IMR-90 (cell line): Measurements from ENCODE around the gene GKN2. TPM values are rescaled to one million over a fixed set of nuclear protein-coding genes. Genes with fewer than 3 reads are reported as not detected.
A peak's percentile ranks its signal among the peaks of the same experiment; 100 is the strongest.

Experiments used
- ATAC-seq: fragments of 200-7000 bp; cut with Tn5 transposase; 2 replicates; pipeline ENCODE4 v1.9.1; 2020; ENCODE audit warnings: low read depth, mild to moderate bottlenecking, moderate library complexity
- BruUV-seq: library from RNA; stranded (reverse); fragments of 400-500 nt; replicated peaks from 2 replicates; lab custom pipeline; 2021; lab: Mats Ljungman, UMichigan
- CTCF ChIA-PET: fragments of 300-600 bp; formaldehyde crosslinking; extraction: SDS; loops from one replicate; lab custom pipeline; 2021; ENCODE audit warnings: antibody characterized with exemption; lab: Yijun Ruan, JAX
- POLR2A ChIA-PET: fragments of 300-600 bp; sonication (Branson Sonifier 250); formaldehyde crosslinking; loops from one replicate; lab custom pipeline; 2022; ENCODE audit warnings: antibody characterized with exemption; ENCODE audit not compliant: unreplicated experiment; lab: Charles Lee
- DNase-seq: peaks from one replicate; pipeline ENCODE4 v3.0.0; 2013
- H2AFZ ChIP-seq: replicated peaks from 2 replicates; pipeline ENCODE3; 2013; ENCODE audit warnings: low read length, mild to moderate bottlenecking; ENCODE audit not compliant: poor library complexity
- H2AK5ac ChIP-seq: 2 replicates; pipeline ENCODE4 v1.6.1; 2013; ENCODE audit warnings: low read depth, low read length, inconsistent platforms
- H2AK9ac ChIP-seq: replicated peaks from 2 replicates; pipeline ENCODE3; 2013; ENCODE audit warnings: mild to moderate bottlenecking, low read depth, low read length, moderate library complexity; ENCODE audit not compliant: poor library complexity
- H2BK120ac ChIP-seq: 2 replicates; pipeline ENCODE4 v1.6.1; 2013; ENCODE audit warnings: low read depth, low read length, inconsistent platforms
- H2BK15ac ChIP-seq: 3 replicates; pipeline ENCODE4 v1.6.1; 2013; ENCODE audit warnings: low read depth, low read length, inconsistent platforms
- H2BK20ac ChIP-seq: 2 replicates; pipeline ENCODE4 v1.6.1; 2013; ENCODE audit warnings: low read depth, mild to moderate bottlenecking, inconsistent platforms, low read length, moderate library complexity
- H2BK5ac ChIP-seq: 2 replicates; pipeline ENCODE4 v1.6.1; 2013; ENCODE audit warnings: mild to moderate bottlenecking, low read depth, low read length, inconsistent platforms; ENCODE audit not compliant: poor library complexity, severe bottlenecking
- H3K14ac ChIP-seq: replicated peaks from 2 replicates; pipeline ENCODE4 v1.6.1; 2013; ENCODE audit warnings: low read depth, low read length, inconsistent platforms
- H3K18ac ChIP-seq: 2 replicates; pipeline ENCODE4 v1.6.1; 2013; ENCODE audit warnings: low read depth, low read length, control low read depth
- H3K23ac ChIP-seq: 2 replicates; pipeline ENCODE4 v1.6.1; 2013; ENCODE audit warnings: low read depth, low read length, inconsistent platforms
- H3K27ac ChIP-seq: 2 replicates; pipeline ENCODE4 v1.5.1; 2013; ENCODE audit warnings: mild to moderate bottlenecking, control low read depth, low read length; ENCODE audit not compliant: insufficient read depth
- H3K27me3 ChIP-seq: 2 replicates; pipeline ENCODE4 v1.6.1; 2013; ENCODE audit warnings: low read length; ENCODE audit not compliant: control insufficient read depth, insufficient read depth
- H3K36me3 ChIP-seq: 2 replicates; pipeline ENCODE4 v1.6.1; 2013; ENCODE audit warnings: low read length, mixed read lengths; ENCODE audit not compliant: control insufficient read depth, insufficient read depth
- H3K4ac ChIP-seq: 2 replicates; pipeline ENCODE4 v1.6.1; 2013; ENCODE audit warnings: low read depth, low read length, inconsistent platforms
- H3K4me1 ChIP-seq: 2 replicates; pipeline ENCODE4 v1.6.1; 2013; ENCODE audit warnings: low read length, mixed read lengths; ENCODE audit not compliant: control insufficient read depth, insufficient read depth
- H3K4me2 ChIP-seq: 2 replicates; pipeline ENCODE4 v1.6.1; 2013; ENCODE audit warnings: low read depth, mild to moderate bottlenecking, control low read depth, low read length, moderate library complexity
- H3K4me3 ChIP-seq: 2 replicates; pipeline ENCODE4 v1.5.1; 2013; ENCODE audit warnings: low read depth, mild to moderate bottlenecking, control low read depth, low read length, moderate library complexity; ENCODE audit not compliant: insufficient read depth
- H3K56ac ChIP-seq: 2 replicates; pipeline ENCODE4 v1.6.1; 2013; ENCODE audit warnings: low read length, inconsistent platforms; ENCODE audit not compliant: insufficient read depth; ENCODE audit errors: extremely low read depth
- H3K79me1 ChIP-seq, 2 experiments: 2 replicates each; pipeline ENCODE4 v1.6.1; 2013; ENCODE audit warnings: low read length in 2 of 2, inconsistent platforms in 1 of 2, low read depth in 1 of 2
- H3K9ac ChIP-seq: 2 replicates; pipeline ENCODE4 v1.6.1; 2013; ENCODE audit warnings: low read depth, low read length, control low read depth
- H3K9me1 ChIP-seq: 2 replicates; pipeline ENCODE4 v1.6.1; 2013; ENCODE audit warnings: low read length, inconsistent platforms; ENCODE audit not compliant: insufficient read depth
- H3K9me3 ChIP-seq: 2 replicates; pipeline ENCODE4 v1.6.1; 2013; ENCODE audit warnings: low read length; ENCODE audit not compliant: control insufficient read depth, insufficient read depth
- H4K20me1 ChIP-seq: 2 replicates; pipeline ENCODE4 v1.6.1; 2013; ENCODE audit warnings: low read length, inconsistent platforms; ENCODE audit not compliant: insufficient read depth
- H4K5ac ChIP-seq: 2 replicates; pipeline ENCODE4 v1.6.1; 2013; ENCODE audit warnings: mild to moderate bottlenecking, low read depth, low read length, control low read depth
- H4K8ac ChIP-seq, 2 experiments: 2 replicates each; pipeline ENCODE4 v1.6.1; 2013; ENCODE audit warnings: low read depth in 2 of 2, low read length in 2 of 2, control low read depth in 1 of 2, inconsistent platforms in 1 of 2
- H4K91ac ChIP-seq: 2 replicates; pipeline ENCODE4 v1.6.1; 2013; ENCODE audit warnings: low read depth, low read length, inconsistent platforms; ENCODE audit not compliant: insufficient read depth
- BHLHE40 ChIP-seq: fragments of 150-350 bp; IDR thresholded peaks from 2 replicates; pipeline ENCODE4 v1.6.1; 2016; ENCODE audit warnings: mild to moderate bottlenecking, low read depth, low read length
- CEBPB ChIP-seq: IDR thresholded peaks from 2 replicates; pipeline ENCODE4 v1.6.1; 2012; ENCODE audit warnings: low read depth, low read length, improper control_type of control experiment
- CHD1 ChIP-seq: IDR thresholded peaks from 2 replicates; pipeline ENCODE4 v1.6.1; 2012; ENCODE audit warnings: low read depth, low read length, improper control_type of control experiment
- ELK1 ChIP-seq: fragments of 150-350 bp; IDR thresholded peaks from 2 replicates; pipeline ENCODE4 v1.6.1; 2016; ENCODE audit warnings: low read depth, mild to moderate bottlenecking, low read length, moderate library complexity, borderline replicate concordance
- MAFK ChIP-seq: IDR thresholded peaks from 2 replicates; pipeline ENCODE4 v1.6.1; 2012; ENCODE audit warnings: low read depth, low read length, improper control_type of control experiment
- MAZ ChIP-seq: IDR thresholded peaks from 2 replicates; pipeline ENCODE4 v1.6.1; 2012; ENCODE audit warnings: low read depth, mild to moderate bottlenecking, low read length, improper control_type of control experiment, moderate library complexity, borderline replicate concordance
- POLR2A ChIP-seq: IDR thresholded peaks from 2 replicates; pipeline ENCODE4 v1.6.1; 2012; ENCODE audit warnings: mild to moderate bottlenecking, low read depth, low read length
- RAD21 ChIP-seq: IDR thresholded peaks from 2 replicates; pipeline ENCODE4 v1.6.1; 2012; ENCODE audit warnings: low read length, improper control_type of control experiment
- RCOR1 ChIP-seq: IDR thresholded peaks from 2 replicates; pipeline ENCODE4 v1.6.1; 2012; ENCODE audit warnings: mild to moderate bottlenecking, low read length, improper control_type of control experiment; ENCODE audit not compliant: insufficient replicate concordance
- RFX5 ChIP-seq: IDR thresholded peaks from 2 replicates; pipeline ENCODE4 v1.8.0; 2012; ENCODE audit warnings: low read depth, mild to moderate bottlenecking, low read length, moderate library complexity
- SMC3 ChIP-seq: fragments of 150-350 bp; IDR thresholded peaks from 2 replicates; pipeline ENCODE4 v1.6.1; 2016; ENCODE audit warnings: low read depth, mild to moderate bottlenecking, antibody characterized with exemption, low read length, moderate library complexity
- WGBS, 2 experiments: methylation state at CpG; one replicate each; pipeline versions ENCODE4 v1.1.5 to v1.1.7; 2013; ENCODE audit warnings: missing lambda C conversion rate in 2 of 2; ENCODE audit not compliant: insufficient read length in 1 of 2; ENCODE audit errors: extremely low coverage in 2 of 2; 5-methylcytosine and 5-hydroxymethylcytosine counted together
- dilution Hi-C: fragments of 300-500 bp; cut with HindIII; formaldehyde crosslinking; loops from one replicate; pipeline ENCODE4 v1.14.3; 2018; ENCODE audit warnings: low sequenced_read_pairs; ENCODE audit not compliant: unreplicated experiment
- in situ Hi-C: fragments of 300-500 bp; cut with MboI; formaldehyde crosslinking; loops from 3 replicates; pipeline ENCODE4 v1.14.3; 2019; ENCODE audit warnings: low sequenced_read_pairs, inconsistent platforms, mixed read lengths
- intact Hi-C: fragments of 100-400 bp; cut with micrococcal nuclease; formaldehyde crosslinking; loops from 2 replicates; pipeline ENCODE4 v1.10.0; 2022
- polyA plus RNA-seq, 3 experiments: library from polyadenylated mRNA; depleted of rRNA; stranded (reverse); fragments of >200 nt; gene quantifications; 2 replicates each; pipeline ENCODE4 v1.2.3, GENCODE V29; 2012; ENCODE audit warnings: low replicate concordance in 1 of 3
- total RNA-seq: library from RNA; depleted of rRNA; stranded (reverse); fragments of >200 nt; gene quantifications from 2 replicates; pipeline ENCODE4 v1.2.3, GENCODE V29; 2012

Gene GKN2
- total and polyA plus RNA-seq, 2 of the 4 experiments (the other 2 are of a cell fraction): not detected

- ATAC-seq: no peak
- Histone ChIP-seq H3K9ac (no peak overlapping the region), H2AK5ac (no peak overlapping the region), H3K4ac (no peak overlapping the region), H3K27me3 (no peaks in the 10 kb centered on the region), H2BK15ac (no peak overlapping the region), H4K91ac (no peak overlapping the region), H2BK120ac (peak overlapping the region; percentile 57), H3K4me1 (peaks cover 16% of the 10 kb centered on the region), H3K27ac (no peak overlapping the region), H2BK5ac (no peak overlapping the region), H3K9me3 (no peaks in the 10 kb centered on the region), H2AK9ac (no peak overlapping the region), H3K36me3 (no peaks in the 10 kb centered on the region), H3K23ac (no peak overlapping the region), H3K4me3 (no peak overlapping the region), H3K56ac (no peak overlapping the region), H3K14ac (no peak overlapping the region), H3K18ac (no peak overlapping the region), H2BK20ac (no peak overlapping the region; the same call in 1 of the 2 replicates), H3K9me1 (peaks cover 14% of the 10 kb centered on the region), H4K8ac (no peak overlapping the region), H3K79me1 (peaks cover 0 to 3% of the 10 kb centered on the region in 2 experiments; a peak in 1 of 4 replicates), H3K4me2 (no peak overlapping the region), H4K20me1 (no peaks in the 10 kb centered on the region), H2AFZ (no peak overlapping the region), H4K5ac (no peak overlapping the region)
- no TSS peak for BruUV-seq
- TF ChIP-seq RFX5 (no peak), CHD1 (no peak), ELK1 (no peak), MAZ (no peak), SMC3 (no peak), RCOR1 (no peak), POLR2A (no peak), MAFK (no peak), BHLHE40 (no peak), RAD21 (no peak), CEBPB (no peak)
- ChIA-PET CTCF (no interaction called here), POLR2A (no interaction called here)
- no peak for DNase-seq
- WGBS, 2 experiments: no CpG with 5 or more reads among the region's 2 CpGs
- dilution Hi-C loops (no loop called here), in situ Hi-C loops (no loop called here), intact Hi-C loops (no loop called here)
Measured at GRCh38 chr2:68975844-68976243, 23.2 kb upstream of the GKN2 start.
